Measurements from ENCODE around the gene MSH3. TPM values are rescaled to one million over a fixed set of nuclear protein-coding genes. Genes with fewer than 3 reads are reported as not detected.

MSH3 gene
- total RNA-seq, 1 donor from 2014 or later, result 15.4 TPM

- Histone ChIP-seq H3K9me3 (ENCODE audit: insufficient read depth, low read depth, low read length) (no peaks in the 10 kb centered on the region), H3K27ac (ENCODE audit: low read depth, low read length) (no peak overlapping the region), H3K36me3 (ENCODE audit: insufficient read depth, low read length) (no peaks in the 10 kb centered on the region), H3K4me2 (ENCODE audit: low read length) (no peak overlapping the region), H3K79me2 (ENCODE audit: insufficient read depth, low read length) (no peaks in the 10 kb centered on the region), H3K4me3 (ENCODE audit: insufficient read depth, low read depth, low read length) (no peak overlapping the region), H4K20me1 (ENCODE audit: insufficient read depth, low read length) (no peaks in the 10 kb centered on the region), H2AFZ (ENCODE audit: low read depth, low read length) (no peak overlapping the region), H3K4me1 (ENCODE audit: insufficient read depth, low read length) (no peaks in the 10 kb centered on the region), H3K27me3 (ENCODE audit: insufficient read depth, low read length) (no peaks in the 10 kb centered on the region), H3K9ac (ENCODE audit: low read length) (no peak overlapping the region)
- TF ChIP-seq EZH2 (IDR thresholded peaks at IDR 0.05; ENCODE audit: insufficient read depth, low read length) (no peak), CTCF (IDR thresholded peaks at IDR 0.05; ENCODE audit: insufficient read depth, low read depth, low read length) (no peak)
- Mint-ChIP-seq H3K27ac (ENCODE audit: unreplicated experiment) (no peak overlapping the region), H3K27me3 (ENCODE audit: low read depth, unreplicated experiment) (no peaks in the 10 kb centered on the region), H3K9me3 (ENCODE audit: unreplicated experiment) (no peaks in the 10 kb centered on the region), H3K36me3 (ENCODE audit: low read depth, unreplicated experiment) (peaks cover 9% of the 10 kb centered on the region), H3K4me1 (ENCODE audit: low read depth, unreplicated experiment) (peaks cover 12% of the 10 kb centered on the region), H3K4me3 (ENCODE audit: unreplicated experiment) (no peak overlapping the region)
- FAIRE-seq (no peak), DNase-seq (ENCODE audit: low read depth) (no peak)
These were observed 229.8 kb downstream of the MSH3 start for GRCh38 chr5:80884086-80884813.

- Mint-ChIP-seq H3K27ac (ENCODE audit: unreplicated experiment) (peak overlapping the region; percentile 9), H3K27me3 (ENCODE audit: low read depth, unreplicated experiment) (no peaks in the 10 kb centered on the region), H3K36me3 (ENCODE audit: low read depth, unreplicated experiment) (peaks cover 12% of the 10 kb centered on the region), H3K4me1 (ENCODE audit: low read depth, unreplicated experiment) (peaks cover 12% of the 10 kb centered on the region), H3K9me3 (ENCODE audit: unreplicated experiment) (no peaks in the 10 kb centered on the region), H3K4me3 (ENCODE audit: unreplicated experiment) (no peak overlapping the region)
- H3K9me3 ChIP-seq (ENCODE audit: insufficient read depth, low read depth, low read length), result no peaks in the 10 kb centered on the region
- DNase-seq (ENCODE audit: low read depth), result no peak
- no peaks in the 10 kb centered on the region for H3K4me1 ChIP-seq (ENCODE audit: insufficient read depth, low read length)
- no peak overlapping the region for H3K27ac ChIP-seq (ENCODE audit: low read depth, low read length)
- H4K20me1 ChIP-seq (ENCODE audit: insufficient read depth, low read length), result no peaks in the 10 kb centered on the region
- no peak overlapping the region for H3K9ac ChIP-seq (ENCODE audit: low read length)
- no peak overlapping the region for H2AFZ ChIP-seq (ENCODE audit: low read depth, low read length)
- H3K4me3 ChIP-seq (ENCODE audit: insufficient read depth, low read depth, low read length), result no peak overlapping the region
- H3K36me3 ChIP-seq (ENCODE audit: insufficient read depth, low read length), result no peaks in the 10 kb centered on the region
- no peak for TF ChIP-seq EZH2 (IDR thresholded peaks at IDR 0.05; ENCODE audit: insufficient read depth, low read length)
- TF ChIP-seq CTCF (IDR thresholded peaks at IDR 0.05; ENCODE audit: insufficient read depth, low read depth, low read length), result no peak
- H3K79me2 ChIP-seq (ENCODE audit: insufficient read depth, low read length), result no peaks in the 10 kb centered on the region
- H3K4me2 ChIP-seq (ENCODE audit: low read length), result no peak overlapping the region
- no peaks in the 10 kb centered on the region for H3K27me3 ChIP-seq (ENCODE audit: insufficient read depth, low read length)
- FAIRE-seq, result no peak
These were observed 230.5 kb downstream of the MSH3 start for GRCh38 chr5:80884929-80885328.

- Histone ChIP-seq H3K4me1 (ENCODE audit: insufficient read depth, low read length) (no peaks in the 10 kb centered on the region), H3K27ac (ENCODE audit: low read depth, low read length) (no peak overlapping the region), H3K79me2 (ENCODE audit: insufficient read depth, low read length) (no peaks in the 10 kb centered on the region), H3K4me3 (ENCODE audit: insufficient read depth, low read depth, low read length) (no peak overlapping the region), H3K4me2 (ENCODE audit: low read length) (no peak overlapping the region), H2AFZ (ENCODE audit: low read depth, low read length) (no peak overlapping the region), H3K27me3 (ENCODE audit: insufficient read depth, low read length) (no peaks in the 10 kb centered on the region), H3K36me3 (ENCODE audit: insufficient read depth, low read length) (no peaks in the 10 kb centered on the region), H3K9ac (ENCODE audit: low read length) (no peak overlapping the region), H4K20me1 (ENCODE audit: insufficient read depth, low read length) (no peaks in the 10 kb centered on the region), H3K9me3 (ENCODE audit: insufficient read depth, low read depth, low read length) (no peaks in the 10 kb centered on the region)
- DNase-seq (ENCODE audit: low read depth) (no peak), FAIRE-seq (no peak)
- TF ChIP-seq EZH2 (IDR thresholded peaks at IDR 0.05; ENCODE audit: insufficient read depth, low read length) (no peak), CTCF (IDR thresholded peaks at IDR 0.05; ENCODE audit: insufficient read depth, low read depth, low read length) (no peak)
- Mint-ChIP-seq H3K27ac (ENCODE audit: unreplicated experiment) (peak overlapping the region; percentile 26), H3K4me3 (ENCODE audit: unreplicated experiment) (no peak overlapping the region), H3K4me1 (ENCODE audit: low read depth, unreplicated experiment) (peaks cover 12% of the 10 kb centered on the region), H3K9me3 (ENCODE audit: unreplicated experiment) (peaks cover under 1% of the 10 kb centered on the region), H3K36me3 (ENCODE audit: low read depth, unreplicated experiment) (peaks cover 12% of the 10 kb centered on the region), H3K27me3 (ENCODE audit: low read depth, unreplicated experiment) (no peaks in the 10 kb centered on the region)
These were observed 231.0 kb downstream of the MSH3 start for GRCh38 chr5:80885396-80886000.
